KMS-11 (cell line): ENCODE data around the gene SCP2.
"Not testable (repeated sequence)": the region's sequence is repeated elsewhere in the genome, so short reads cannot be mapped to it uniquely, and the experiment has no call there.

Experiments used
- H2AFZ ChIP-seq: fragments of 200-600 bp; sonication (generic); 2 replicates; pipeline ENCODE4 v1.6.1; 2016; ENCODE audit warnings: antibody characterized with exemption, mixed run types, low read depth
- H3K27ac ChIP-seq: fragments of 200-600 bp; sonication (generic); 2 replicates; pipeline ENCODE4 v1.6.1; 2016; ENCODE audit warnings: mild to moderate bottlenecking, mixed run types
- H3K27me3 ChIP-seq: fragments of 200-600 bp; sonication (generic); 2 replicates; pipeline ENCODE4 v1.6.1; 2017; ENCODE audit warnings: mild to moderate bottlenecking, low read depth, mixed run types, moderate library complexity; ENCODE audit not compliant: insufficient read depth
- H3K36me3 ChIP-seq: fragments of 200-600 bp; sonication (generic); 2 replicates; pipeline ENCODE4 v1.6.1; 2017; ENCODE audit warnings: mild to moderate bottlenecking, mixed run types; ENCODE audit not compliant: insufficient read depth
- H3K4me1 ChIP-seq: fragments of 200-600 bp; sonication (generic); 2 replicates; pipeline ENCODE4 v1.6.1; 2016; ENCODE audit warnings: mild to moderate bottlenecking, low read depth, mixed run types; ENCODE audit not compliant: poor library complexity, severe bottlenecking
- H3K4me2 ChIP-seq: fragments of 200-600 bp; sonication (generic); 2 replicates; pipeline ENCODE4 v1.7.0; 2016; ENCODE audit warnings: mild to moderate bottlenecking, mixed run types
- H3K4me3 ChIP-seq: fragments of 200-600 bp; sonication (generic); IDR thresholded peaks from 2 replicates; pipeline ENCODE4 v1.6.1; 2017; ENCODE audit warnings: low read depth, low read length, mixed read lengths; ENCODE audit not compliant: insufficient read depth
- H3K79me2 ChIP-seq: fragments of 200-600 bp; sonication (generic); 2 replicates; pipeline ENCODE4 v1.6.1; 2016; ENCODE audit warnings: low read depth, mixed run types; ENCODE audit not compliant: insufficient read depth
- H3K9ac ChIP-seq: fragments of 200-600 bp; sonication (generic); 2 replicates; pipeline ENCODE4 v1.6.1; 2016; ENCODE audit warnings: mild to moderate bottlenecking, mixed run types
- H4K20me1 ChIP-seq: fragments of 200-600 bp; sonication (generic); 2 replicates; pipeline ENCODE4 v1.6.1; 2016; ENCODE audit warnings: mild to moderate bottlenecking, mixed run types; ENCODE audit not compliant: insufficient read depth
- TF ChIP-seq, protein P1 (sequence below): fragments of 200-600 bp; sonication (generic); conservative IDR thresholded peaks from 2 replicates; pipeline ENCODE4 v1.6.1; 2017; ENCODE audit warnings: low read depth, mild to moderate bottlenecking, antibody characterized with exemption, low read length, moderate library complexity, mixed read lengths

The SCP2 gene

DNA sequence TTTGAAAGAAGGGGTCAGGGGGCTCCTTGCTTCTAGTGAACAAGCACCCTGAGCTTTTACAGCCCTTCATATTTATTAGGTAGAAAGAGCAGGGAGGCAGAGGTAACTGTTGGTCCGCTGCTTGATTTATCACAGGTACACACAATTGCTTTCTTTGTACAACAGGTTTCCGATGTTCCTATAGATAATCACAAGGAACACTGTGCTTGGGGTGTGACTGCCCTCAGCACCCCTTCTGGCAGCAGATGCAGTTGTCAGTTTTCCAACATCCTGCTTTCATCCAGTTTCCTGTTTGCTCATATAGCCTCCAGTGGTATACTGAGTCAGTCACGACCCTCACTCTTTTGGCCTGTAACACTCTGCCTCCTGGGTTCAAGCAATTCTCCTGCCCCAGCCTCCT lies 40.6 kb downstream of the SCP2 start:
- H3K4me2 ChIP-seq, result no peak overlapping the region
- no peak overlapping the region for H3K4me3 ChIP-seq
- H4K20me1 ChIP-seq, result no peaks in the 10 kb centered on the region
- TF ChIP-seq, protein P1, sequence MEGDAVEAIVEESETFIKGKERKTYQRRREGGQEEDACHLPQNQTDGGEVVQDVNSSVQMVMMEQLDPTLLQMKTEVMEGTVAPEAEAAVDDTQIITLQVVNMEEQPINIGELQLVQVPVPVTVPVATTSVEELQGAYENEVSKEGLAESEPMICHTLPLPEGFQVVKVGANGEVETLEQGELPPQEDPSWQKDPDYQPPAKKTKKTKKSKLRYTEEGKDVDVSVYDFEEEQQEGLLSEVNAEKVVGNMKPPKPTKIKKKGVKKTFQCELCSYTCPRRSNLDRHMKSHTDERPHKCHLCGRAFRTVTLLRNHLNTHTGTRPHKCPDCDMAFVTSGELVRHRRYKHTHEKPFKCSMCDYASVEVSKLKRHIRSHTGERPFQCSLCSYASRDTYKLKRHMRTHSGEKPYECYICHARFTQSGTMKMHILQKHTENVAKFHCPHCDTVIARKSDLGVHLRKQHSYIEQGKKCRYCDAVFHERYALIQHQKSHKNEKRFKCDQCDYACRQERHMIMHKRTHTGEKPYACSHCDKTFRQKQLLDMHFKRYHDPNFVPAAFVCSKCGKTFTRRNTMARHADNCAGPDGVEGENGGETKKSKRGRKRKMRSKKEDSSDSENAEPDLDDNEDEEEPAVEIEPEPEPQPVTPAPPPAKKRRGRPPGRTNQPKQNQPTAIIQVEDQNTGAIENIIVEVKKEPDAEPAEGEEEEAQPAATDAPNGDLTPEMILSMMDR, result no peak
- no peaks in the 10 kb centered on the region for H3K36me3 ChIP-seq
- no peak overlapping the region for H3K9ac ChIP-seq
- no peak overlapping the region for H3K27ac ChIP-seq
- no peaks in the 10 kb centered on the region for H3K79me2 ChIP-seq
- no peak overlapping the region for H2AFZ ChIP-seq
- no peaks in the 10 kb centered on the region for H3K27me3 ChIP-seq
- no peaks in the 10 kb centered on the region for H3K4me1 ChIP-seq

DNA sequence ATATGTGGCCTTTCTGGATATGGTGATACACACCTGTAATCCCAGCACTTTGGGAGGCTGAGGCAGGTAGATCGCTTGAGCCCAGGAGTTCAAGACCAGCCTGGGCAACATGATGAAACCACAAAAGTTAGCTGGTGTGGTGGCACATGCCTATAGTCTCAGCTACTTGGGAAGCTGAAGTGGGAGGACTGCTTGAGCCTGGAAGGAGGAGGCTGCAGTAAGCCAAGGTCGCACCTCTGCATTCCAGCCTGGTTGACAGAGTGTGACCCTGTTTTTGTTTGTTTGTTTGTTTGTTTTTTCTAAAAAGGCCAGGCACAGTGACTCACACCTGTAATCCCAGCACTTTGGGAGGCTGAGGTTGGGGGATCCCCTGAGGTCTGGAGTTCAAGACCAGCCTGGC lies 42.2 kb downstream of the SCP2 start:
- not testable (repeated sequence) for H3K4me2 ChIP-seq, H3K9ac ChIP-seq, H3K4me1 ChIP-seq, H3K27ac ChIP-seq, H3K27me3 ChIP-seq, H3K79me2 ChIP-seq, H4K20me1 ChIP-seq, H2AFZ ChIP-seq, H3K4me3 ChIP-seq, H3K36me3 ChIP-seq

DNA sequence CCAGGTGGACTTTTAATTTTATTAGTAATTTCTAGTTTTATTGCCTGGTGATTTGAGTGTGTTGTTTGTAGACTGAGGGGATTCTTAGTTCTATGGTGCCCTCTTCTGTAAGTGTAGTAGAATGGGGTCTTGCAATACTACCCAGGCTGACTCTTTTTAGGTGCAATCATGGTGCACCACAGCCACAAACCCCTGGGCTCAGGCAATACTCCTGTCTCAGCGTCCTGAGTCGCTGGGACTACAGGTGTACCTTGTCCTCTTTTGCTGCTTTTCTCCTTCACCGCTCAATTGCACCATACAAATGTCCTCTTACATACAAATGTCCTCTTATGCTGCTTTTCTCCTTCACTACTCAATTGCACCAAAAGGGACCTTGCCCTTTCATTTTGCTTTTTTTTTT lies 43.1 kb downstream of the SCP2 start:
- TF ChIP-seq, protein P1, result no peak
- no peaks in the 10 kb centered on the region for H3K36me3 ChIP-seq
- H3K9ac ChIP-seq, result no peak overlapping the region
- H3K4me2 ChIP-seq, result no peak overlapping the region
- no peaks in the 10 kb centered on the region for H3K27me3 ChIP-seq
- no peaks in the 10 kb centered on the region for H3K4me1 ChIP-seq
- no peaks in the 10 kb centered on the region for H3K79me2 ChIP-seq
- H4K20me1 ChIP-seq, result no peaks in the 10 kb centered on the region
- H3K4me3 ChIP-seq, result no peak overlapping the region
- no peak overlapping the region for H3K27ac ChIP-seq
- no peak overlapping the region for H2AFZ ChIP-seq

DNA sequence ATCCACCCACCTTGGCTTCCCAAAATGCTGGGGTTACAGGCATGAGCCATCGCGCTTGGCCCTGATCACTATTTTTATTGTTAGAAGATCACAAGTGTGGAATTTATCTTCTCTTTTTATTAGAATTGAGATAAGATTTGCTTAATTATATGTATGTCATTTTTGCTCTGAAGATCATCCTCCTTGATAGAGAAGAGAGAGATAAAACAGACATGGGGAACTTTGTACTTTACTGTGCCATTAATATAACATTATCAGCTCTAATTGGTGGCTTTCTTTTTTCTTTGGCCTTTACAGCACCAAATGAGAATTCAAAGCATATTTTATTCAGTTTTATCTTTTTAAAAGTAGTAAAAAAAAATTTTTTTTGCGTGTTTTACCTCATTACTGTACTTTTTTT lies 46.8 kb downstream of the SCP2 start:
- Histone ChIP-seq H3K4me1 (no peaks in the 10 kb centered on the region), H2AFZ (no peak overlapping the region), H3K27me3 (no peaks in the 10 kb centered on the region), H3K36me3 (no peaks in the 10 kb centered on the region), H3K79me2 (no peaks in the 10 kb centered on the region), H3K9ac (no peak overlapping the region), H3K4me3 (no peak overlapping the region), H4K20me1 (no peaks in the 10 kb centered on the region), H3K4me2 (no peak overlapping the region), H3K27ac (no peak overlapping the region)
- TF ChIP-seq, protein P1, result no peak

DNA sequence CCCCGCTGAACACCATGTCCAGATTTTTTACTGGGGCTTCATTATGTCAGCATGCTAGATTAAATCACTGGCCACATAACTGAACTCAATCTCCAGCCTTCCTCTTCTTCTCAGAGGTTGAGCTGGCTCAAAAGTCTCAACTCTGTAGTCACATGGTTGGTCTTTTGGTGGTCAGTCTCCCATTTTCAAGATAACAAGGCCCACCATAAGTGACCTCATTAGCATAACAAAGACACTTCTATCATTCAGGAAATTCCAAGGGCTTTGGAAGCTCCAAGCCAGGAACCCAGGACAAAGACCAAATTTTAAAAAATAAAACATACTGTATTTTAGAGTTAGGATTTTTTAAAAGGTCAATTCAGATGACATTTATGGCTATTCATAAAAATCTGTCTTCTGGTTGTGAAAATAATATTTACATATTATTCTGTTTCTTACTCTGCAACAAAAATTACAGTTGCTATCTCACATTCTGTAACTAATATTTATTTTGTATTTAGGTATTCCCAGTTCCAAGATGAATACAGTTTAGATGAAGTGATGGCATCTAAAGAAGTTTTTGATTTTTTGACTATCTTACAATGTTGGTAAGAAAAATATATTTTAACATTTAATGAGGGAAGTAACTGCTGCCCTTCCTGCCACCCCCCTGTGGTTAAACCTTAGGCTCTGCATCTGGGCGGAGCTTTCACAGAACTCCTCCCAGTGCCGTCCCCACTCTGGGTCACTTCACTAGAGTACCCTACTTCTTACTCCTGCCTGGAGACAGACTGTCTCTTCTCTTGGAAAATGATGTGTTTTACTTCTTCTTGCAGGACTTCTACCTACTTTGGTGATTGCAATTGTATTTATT lies 49.3 kb downstream of the SCP2 start:
- Histone ChIP-seq H3K27ac (no peak overlapping the region), H3K79me2 (no peaks in the 10 kb centered on the region), H3K4me2 (no peak overlapping the region), H3K27me3 (no peaks in the 10 kb centered on the region), H3K36me3 (no peaks in the 10 kb centered on the region), H3K4me3 (no peak overlapping the region), H4K20me1 (no peaks in the 10 kb centered on the region), H2AFZ (no peak overlapping the region), H3K4me1 (no peaks in the 10 kb centered on the region), H3K9ac (no peak overlapping the region)
- TF ChIP-seq, protein P1, result no peak
